ELF-1 (cell line): Measurements from ENCODE around the gene HS6ST1.

Source experiments
- DNase-seq: peaks from one replicate; pipeline ENCODE4 v3.0.0-alpha.2; 2016; ENCODE audit warnings: low read depth, low spot score

Gene HS6ST1

DNA sequence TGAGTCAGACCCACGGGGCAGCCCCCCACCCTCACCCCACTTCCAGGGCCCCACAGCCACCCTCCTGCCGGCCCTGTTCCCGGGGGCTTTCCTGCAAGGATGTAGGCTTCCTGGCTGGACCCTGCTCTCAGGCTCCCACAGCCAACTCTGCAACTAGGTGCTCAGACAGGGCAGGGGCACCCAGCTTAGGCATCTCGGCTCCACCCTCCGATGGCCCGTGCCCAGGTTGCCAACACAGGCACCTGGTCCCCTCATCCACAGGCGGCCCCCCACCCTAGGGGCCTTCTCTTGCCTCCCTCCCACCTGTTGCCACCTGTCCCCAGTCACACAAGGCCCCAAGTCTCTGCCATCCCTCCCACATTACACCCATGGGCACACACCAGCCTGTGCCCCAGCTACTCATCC lies 34.6 kb downstream of the HS6ST1 start:
- DNase-seq, result no peak

DNA sequence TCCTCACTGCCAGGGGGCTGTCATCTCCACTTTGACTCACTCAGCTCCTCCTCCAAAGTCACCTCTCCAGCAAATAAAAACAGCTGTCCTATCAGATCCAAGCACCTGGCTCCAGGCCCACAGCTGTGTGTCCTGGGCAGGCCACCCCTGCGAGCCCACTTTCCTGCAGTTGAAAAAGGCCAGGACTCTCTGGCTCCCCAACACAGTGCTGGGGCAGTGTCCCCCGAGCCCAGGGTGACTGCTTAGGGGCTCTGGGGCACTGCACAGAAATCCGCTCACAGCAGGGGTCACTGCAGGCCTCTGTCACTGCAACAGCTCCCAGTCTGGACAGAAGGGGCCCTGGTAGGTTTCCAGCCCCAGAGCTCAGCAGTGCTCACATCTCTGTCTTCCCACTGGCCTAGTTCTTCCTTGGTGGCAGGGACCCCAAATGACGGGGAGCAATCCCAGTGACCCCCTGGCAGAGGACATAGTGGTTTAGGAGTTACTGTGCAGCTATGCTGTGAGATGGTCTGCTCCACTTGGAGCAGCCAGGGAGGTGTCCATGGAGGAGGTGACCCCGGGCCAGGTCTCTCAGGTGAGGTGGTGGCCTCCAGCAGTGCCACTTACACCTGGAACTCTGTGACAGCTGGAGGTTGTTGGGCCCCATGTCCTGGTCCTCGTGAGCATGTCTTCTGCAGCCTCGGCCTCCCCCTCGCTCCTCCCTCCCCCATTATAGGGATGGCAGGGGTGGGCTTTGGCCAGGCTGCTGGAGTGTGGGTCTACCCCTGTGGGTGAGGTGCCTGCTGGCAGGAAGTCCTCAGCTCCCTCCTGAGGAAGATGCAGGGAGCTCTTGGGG lies 35.5 kb downstream of the HS6ST1 start:
- DNase-seq, result no peak

DNA sequence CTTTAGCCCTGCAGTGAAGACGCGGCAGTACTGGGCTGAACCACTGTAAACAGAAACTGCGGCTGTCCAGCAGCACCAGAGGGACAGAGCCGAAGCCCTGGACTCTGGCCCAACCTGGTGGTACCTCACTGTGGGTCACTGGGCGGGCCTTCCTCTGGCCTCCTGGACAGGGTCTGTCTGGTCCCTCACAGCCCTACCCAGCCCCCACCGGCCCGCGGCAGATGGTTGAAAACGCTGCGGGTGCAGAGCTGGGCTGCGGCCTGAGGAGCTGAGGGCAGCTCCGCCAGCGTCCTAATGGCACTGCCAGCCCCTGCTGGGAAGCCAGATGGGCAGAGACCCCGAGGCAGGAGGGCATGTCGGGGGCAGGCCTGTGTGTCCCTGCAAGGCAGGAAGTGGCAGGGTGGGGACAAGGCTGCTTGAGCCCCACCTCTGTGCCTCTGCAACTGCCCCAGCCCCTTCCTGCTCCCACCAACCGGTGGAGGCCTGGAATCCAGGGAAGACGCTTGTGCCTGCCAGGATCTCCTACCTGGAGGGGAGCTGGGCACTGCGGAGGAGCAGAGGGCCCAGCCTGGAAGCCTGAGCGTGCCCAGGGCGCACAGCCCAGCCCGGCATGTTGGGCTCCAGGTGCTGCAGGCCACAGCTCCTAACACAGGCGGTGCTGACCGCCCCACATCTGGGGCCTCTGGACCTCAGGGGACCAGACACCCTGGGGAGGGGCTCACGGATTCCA lies 36.3 kb downstream of the HS6ST1 start:
- no peak for DNase-seq

DNA sequence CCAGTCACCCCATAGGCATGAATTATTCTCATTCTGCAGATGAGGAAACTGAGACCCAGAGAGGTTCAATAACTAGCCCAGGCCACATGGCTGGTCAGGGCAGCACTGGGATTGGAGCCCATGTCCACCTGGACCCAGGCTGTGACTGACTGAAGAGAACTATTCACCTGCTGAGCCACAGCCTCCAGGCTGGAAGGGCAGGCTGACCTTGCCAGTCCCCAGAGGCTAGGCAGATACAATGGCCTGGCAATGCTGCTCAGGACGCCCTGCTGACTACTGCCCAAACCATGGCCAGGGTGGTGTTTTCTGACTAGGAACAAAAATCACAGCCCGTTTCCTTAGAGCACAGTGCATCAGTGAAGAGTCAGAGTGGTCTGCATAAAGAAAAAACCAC lies 36.8 kb downstream of the HS6ST1 start:
- no peak for DNase-seq

DNA sequence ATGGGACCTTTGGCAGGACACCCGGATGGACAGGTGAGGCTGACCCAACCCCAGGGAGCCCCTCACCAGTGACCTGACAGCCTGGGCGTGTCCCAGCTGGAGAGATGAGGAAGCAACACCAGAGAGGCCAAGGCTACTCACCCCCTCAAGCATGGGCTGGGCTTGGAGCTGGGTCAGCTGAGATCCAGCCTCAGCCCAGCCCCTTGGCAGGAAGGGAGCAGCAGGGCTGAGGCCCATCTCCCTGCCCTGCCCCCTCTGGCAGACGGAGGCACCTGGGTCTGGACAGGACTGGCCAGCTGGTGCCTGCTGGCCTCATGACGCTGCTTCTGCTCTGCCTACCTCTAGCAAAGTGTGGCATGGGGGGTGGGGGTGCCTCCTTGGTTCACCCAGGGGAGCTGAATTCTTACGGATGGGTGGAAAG lies 37.8 kb downstream of the HS6ST1 start:
- DNase-seq, result no peak

DNA sequence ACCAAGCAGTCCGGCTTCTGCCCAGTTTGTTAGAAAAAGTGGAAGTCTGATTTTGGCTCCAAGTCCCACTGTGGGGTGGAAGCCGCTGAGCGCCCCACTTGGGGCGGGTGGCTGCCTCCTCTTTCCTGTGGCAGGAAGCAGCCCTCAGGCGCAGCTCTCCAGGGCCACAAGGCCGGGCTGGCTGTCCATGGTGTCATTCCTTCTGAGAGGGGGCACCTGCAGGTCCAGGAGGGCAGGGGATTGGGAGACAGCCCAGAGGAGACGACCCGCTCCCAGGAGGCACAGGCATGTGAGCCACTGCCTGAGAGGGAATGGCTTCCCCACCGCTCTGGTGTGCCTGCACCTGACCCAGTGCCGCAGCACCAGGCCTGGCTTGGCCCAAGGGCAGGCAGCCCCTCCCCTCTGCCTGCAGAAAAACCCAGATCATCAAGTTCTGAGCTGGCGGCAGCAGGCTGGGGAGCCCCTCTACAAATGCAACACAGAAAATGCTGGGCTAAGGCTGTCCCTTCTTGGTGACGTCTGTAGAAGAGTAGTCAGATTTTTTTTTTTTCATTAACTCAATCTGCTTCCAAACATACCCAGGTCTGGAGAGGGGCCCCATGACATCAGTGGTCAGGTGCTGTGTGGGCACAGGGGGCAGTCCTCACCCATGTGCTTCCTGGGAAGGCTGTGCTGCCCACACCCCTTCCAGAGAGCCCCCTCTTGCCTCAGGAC lies 38.4 kb downstream of the HS6ST1 start:
- DNase-seq, result no peak

DNA sequence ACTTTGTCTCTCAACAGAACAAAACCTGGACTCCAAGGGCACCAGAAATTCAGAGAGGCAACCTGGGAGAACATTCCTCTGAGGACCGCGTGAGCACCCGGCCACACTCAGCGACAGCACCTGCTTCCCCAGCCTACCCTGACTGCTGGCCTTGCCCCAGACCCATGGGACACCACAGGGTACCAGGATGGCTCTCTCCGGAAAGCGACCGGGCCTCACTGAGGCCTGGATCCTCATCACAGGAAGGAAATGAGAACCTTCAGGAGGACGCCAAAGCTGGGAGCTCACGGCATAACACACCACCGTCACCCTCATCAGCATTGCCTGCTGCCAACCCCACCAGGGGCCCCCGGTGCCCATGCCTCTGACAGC lies 38.9 kb downstream of the HS6ST1 start:
- no peak for DNase-seq

DNA sequence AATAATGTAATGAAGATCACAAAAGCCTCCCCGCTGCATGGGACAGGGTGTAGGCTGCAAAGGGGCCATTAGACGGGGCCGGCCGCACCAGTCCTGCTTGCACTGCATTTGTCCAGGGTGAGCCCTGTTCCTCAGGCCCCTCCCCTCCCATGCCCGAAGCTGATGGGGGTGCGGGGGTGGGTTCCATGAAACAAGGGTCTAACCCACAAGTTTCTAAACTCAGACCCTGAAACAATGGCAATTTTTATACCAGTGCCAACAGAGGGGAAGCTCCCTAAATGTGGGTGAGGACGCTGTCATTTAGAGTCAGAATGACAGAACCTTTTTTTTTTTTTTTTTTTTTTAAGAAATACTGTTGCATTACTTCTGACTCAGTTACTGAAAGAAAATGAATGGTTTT lies 39.7 kb downstream of the HS6ST1 start:
- DNase-seq, result no peak

DNA sequence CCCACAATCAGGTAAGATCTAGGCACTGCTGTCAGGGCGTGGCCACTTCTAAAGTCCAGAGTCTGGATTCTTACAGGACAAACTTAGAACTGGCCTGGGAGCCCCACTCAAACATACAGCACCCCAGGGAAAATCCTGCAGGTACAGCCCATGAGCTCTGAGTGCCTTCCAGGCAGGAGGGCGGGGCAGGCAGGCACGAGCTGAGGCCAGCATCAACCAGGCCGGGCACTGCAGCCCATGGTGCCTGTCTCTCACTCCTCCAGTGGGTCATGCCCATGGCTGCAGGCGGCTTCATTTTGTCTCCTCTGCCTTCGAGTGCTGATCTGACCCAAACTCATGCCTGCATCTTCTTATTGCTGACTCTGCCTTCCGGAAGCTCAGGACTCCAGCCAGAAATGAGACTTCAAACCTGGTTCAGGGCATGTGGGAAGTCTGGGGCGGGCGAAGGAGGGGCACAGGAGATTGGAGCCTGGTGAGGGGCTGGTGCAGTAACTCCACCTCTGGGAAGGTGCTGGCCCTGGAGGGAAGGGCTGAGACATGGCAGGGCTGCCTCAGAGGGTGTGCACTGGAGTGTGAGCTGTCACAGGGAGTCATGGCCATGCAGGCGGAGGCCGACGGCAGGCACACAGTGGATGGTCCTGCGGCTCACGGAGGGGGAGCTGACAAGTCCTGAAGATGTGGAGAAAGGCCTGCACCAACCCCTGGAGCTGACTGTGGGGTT lies 40.5 kb downstream of the HS6ST1 start:
- DNase-seq, result no peak

DNA sequence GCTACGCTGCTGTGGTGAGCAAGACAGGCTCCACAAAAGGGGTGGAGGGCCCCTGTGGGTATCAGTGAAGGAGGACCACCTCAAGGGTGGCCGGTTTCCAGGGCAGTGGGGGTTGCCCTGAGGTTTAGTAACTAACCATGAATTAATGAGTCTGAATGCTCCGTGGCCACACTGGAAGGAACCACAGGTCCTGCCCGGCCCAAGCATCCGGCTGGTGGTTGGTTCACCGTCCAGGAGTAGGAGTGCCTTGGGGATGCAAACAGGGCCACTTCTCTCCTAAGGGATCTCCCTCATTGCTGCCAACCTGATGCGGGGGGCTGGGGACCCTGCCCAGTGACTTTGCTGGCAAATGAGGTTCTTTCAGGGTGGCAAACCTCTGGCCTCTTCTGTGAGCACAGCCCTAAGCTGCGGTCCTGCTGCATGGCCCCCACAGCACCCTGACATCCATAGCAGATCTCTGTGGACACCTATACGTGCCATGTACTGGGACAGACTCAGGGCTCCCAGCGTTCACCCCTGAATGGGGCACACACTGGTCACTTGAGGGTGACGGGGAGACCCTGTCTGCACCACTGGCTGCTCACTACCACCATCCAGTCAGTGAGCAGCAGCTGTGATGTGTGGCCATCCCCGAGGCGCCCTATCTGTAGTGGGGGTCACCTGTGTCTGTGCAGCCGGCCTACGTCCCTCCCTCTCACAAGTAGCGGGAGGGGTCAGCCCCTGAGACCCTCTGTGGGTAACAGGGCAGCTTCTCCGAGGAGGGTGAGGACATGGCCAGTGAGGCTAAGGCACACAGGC lies 41.6 kb downstream of the HS6ST1 start:
- no peak for DNase-seq

DNA sequence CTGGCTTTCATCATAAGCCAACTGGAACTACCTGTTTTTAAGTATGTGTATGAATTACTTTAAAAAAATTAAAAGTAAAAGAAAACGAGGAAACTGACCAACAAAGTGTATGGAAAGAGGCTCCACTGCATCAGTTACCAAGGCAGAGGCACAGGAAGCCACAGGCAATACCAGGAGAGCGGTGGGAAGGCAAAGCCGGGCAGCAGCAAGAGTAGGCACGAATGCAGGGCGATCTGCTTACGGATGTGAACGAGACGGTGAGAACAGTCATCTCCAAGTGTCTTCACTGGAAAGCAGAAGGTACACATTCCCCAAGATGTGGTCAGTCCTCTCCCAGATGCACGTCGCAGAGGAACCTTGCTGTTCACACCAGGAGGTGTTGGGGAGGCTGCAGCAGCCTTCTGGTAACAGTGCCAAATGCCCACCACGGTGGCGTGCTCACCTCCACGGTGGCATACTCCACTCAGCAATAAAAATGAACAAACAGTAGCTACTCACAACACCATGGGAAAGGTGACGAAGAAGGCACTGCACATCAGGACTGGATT lies 43.1 kb downstream of the HS6ST1 start:
- no peak for DNase-seq

DNA sequence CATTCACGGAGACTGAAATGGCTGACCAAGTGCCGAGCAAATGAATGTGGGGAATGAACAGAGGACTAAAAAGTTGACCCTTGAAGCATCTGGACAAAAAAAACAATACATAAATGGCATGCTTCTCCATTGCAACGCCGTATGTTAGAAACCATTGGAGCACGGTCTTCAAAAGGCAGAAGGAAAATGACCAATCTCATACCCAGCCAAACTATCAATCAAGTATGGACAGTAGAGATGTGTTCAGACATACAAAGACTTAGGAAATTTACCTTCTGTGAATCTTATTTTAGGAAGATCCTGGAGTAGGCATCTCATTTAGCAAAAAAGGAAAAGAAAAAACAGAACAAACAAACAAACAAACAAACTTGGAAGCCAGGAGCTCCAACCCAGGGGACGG lies 44.5 kb downstream of the HS6ST1 start:
- no peak for DNase-seq

DNA sequence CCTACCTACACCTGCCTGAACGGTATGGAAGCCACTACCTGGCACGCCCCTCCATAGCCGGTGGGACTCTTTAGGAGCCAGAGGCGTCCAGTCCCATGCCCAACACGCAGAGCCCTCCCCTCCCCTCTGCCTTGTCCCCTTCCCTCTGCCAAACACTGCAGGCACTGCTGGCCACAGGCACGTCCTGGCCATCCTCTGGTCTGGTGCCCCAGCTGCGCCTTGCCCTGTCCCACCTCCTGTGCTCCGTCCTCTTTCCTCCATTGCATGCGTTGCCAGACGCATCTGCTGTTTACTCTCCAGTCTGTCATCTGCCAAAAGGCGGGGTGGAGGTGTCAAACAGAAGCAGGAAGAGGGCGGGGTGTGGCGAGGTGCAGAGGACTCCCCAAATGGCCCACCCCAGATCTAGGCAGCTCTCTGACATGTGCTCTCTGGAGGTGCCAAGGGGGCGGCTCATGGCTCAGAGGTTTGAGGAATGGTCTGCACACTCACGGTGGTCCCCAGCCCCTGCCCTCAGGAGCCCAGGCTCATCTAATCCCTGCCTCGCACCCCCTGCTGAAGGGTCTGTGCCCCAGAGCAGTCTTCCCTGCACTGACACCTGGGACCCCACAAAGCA lies 45.1 kb downstream of the HS6ST1 start:
- DNase-seq, result no peak

DNA sequence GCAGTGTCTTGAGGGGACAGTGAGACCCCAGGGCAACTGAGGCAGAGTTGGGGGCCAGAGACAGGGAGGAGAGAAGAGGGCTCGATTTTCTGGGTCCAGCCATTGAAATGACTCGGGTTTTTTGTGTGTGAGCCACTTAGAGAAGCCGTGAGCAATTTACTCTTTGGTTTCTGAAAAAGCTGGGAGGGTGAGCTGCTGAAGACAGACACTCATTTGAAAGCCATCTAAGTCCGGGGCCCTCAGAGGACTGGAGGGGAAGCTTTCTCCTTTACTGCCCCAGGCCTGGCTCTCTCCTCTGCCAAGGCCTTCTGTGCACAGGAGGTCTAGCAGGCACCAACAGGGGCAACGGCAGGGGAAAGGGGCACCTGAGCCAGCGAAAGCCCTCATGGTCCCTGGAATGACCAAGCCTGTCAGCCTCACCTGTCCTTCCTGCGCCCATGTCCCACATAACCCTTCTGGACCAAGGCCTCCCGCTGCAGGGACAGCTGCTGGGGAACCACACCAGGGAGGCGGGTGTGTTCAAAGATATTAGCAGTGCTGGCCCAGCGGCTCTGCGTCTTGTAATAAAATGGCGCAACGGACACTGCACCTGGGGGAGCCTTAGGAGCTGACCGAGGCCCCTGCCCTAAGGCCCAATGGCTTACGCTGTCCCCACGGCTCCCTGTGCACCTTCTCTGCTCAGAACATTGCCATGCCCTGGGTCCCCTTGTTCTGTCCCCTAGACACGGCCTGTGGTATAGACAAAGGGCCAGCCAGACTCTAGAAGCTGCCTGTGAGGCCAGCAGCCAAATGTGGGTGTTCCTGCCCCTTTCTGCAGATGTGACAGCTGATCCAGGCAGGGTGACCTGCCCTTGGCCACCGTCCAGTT lies 45.8 kb downstream of the HS6ST1 start:
- no peak for DNase-seq

DNA sequence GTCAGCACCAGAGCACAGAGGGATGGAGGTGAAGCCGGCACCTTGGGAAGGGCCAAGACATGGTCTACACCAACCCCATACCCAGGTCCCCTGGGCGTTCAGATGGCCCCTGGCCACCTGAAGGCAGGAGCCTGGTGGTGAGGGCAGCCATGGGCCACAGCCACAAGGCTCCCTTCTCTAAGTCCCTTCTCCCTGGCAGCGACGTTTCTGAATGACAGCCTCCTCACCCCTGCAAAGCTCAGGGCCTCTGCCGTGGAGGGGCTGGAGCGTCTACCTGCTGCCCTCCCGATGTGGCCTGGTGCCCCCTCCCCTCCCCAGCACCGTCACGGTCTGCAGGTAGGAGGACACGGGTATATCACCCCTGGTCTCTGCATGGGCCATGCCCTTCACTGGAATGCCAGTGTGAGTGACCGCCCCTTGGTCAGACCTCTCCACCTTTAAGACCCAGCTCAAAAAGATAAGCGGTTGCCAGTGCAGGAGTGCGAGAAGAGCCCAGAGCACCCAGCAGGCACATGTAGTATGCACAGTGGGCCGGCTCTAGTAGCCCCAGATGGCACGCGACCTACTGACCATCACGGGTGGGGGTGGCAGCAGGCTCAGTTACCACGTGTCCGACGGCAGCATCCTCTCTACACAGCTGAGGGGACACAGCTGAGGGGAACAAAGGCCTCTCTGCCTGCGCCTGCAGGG lies 46.6 kb downstream of the HS6ST1 start:
- DNase-seq, result no peak

DNA sequence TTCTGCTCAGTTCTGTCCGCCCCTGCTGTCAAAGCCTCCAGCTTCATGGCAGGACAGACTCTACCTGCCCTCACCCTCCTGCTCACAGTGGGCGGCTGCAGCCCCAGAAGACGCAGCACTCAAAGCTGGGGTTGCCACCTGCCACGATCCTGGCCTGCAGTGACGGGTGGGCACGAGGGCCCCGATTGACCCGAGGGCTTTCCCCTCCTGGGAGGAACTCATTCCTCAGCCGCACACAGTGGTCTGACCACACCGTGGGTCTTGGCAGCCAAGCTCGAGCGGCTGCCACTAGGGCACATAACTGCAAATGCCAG lies 47.1 kb downstream of the HS6ST1 start:
- DNase-seq, result no peak

DNA sequence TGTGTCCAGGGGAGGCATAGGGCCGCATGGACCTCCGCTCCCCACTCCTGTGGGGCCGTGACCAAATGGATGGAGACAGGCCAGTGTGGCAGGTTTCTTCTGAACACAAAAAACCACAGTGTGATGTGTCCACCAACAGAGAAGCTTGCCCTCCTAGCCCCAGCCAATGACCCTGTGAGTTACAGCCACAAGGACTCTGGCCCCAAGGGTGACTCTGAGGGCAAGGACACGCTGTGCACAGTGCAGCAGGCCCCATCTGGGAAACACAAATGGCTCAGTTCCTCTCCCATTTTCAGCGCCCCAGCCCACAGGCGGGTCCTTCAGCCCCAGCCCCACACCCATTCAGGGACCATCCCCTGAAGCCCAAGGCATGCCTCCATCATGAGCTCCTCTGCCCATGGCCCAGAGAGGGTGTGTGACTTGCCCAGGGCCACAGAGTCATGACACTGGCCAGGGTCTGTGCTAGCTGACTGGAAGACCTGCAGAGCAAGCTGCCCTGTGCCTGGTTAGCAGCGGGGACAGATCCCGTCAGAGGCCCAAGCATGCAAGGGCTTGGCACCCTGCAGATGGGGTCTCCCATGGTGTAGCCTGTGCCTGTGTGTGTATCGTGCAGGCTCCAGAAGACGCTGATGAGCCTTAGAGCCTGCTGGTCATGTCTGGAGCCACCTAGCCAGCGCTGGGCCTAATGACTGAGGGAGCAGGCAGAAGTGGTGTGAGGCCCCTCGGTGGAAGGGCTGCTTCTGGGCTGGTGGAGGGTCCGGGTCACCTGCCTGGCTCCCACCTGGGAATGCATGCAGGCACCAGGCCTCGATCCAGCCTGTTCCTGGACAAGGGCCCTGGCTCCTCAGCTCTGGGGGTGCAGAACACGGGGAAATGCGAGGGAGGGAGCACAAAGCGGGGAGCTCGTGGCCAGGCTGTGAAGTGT lies 47.7 kb downstream of the HS6ST1 start:
- DNase-seq, result no peak
